ENCODE data around the gene OR52J3. TPM values are rescaled to one million over a fixed set of nuclear protein-coding genes. Genes with fewer than 3 reads are reported as not detected.

The OR52J3 gene
- total and polyA plus RNA-seq, 2 donors (not counting 3 experiments of a cell fraction or from before 2014, with no cell fraction given) = not detected

DNA sequence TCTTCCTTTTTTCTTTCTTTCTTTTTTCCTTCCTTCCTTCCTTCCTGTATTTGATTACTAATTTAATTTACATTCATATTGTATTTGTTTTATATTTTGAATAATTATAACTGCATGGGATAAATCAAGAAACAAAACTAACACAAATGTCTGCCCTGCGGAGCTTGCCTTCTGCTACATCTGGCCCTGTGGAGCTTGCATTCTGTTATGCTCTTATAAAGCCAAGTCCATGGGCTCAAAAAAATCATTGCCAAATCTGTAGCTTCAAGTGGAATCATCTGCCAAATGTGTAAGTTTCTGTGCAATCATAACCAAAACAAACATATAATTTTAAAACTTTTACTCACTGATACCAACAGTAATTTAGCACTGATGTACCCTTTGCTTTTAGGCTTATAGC, 8.0 kb upstream of the OR52J3 start:
- Histone ChIP-seq H3K79me2 (ENCODE audit: control insufficient read depth, insufficient read depth, low read length) (no peaks in the 10 kb centered on the region), H3K36me3 (ENCODE audit: control insufficient read depth in 2 of 2, extremely low read depth in 1 of 2, insufficient read depth in 2 of 2, low read length in 2 of 2) (no peaks in the 10 kb centered on the region), H3K9me3 (replicated peaks; ENCODE audit: control insufficient read depth, insufficient read depth, low read length) (no peaks in the 10 kb centered on the region), H4K20me1 (replicated peaks; ENCODE audit: control insufficient read depth, extremely low read depth, insufficient read depth, low read length) (no peaks in the 10 kb centered on the region), H3K4me1 (ENCODE audit: control insufficient read depth, extremely low read depth, insufficient read depth, low read length) (no peaks in the 10 kb centered on the region), H3K4me2 (ENCODE audit: insufficient read depth, low read length) (no peak overlapping the region), H3K27me3 (ENCODE audit: control insufficient read depth in 2 of 2, insufficient read depth in 2 of 2, low read length in 2 of 2) (no peaks in the 10 kb centered on the region), H3K27ac (ENCODE audit: insufficient read depth, low read depth, low read length) (no peak overlapping the region), H3K9ac (replicated peaks; ENCODE audit: extremely low read depth, insufficient read depth, low read length) (no peak overlapping the region), H3K9me1 (replicated peaks; ENCODE audit: control insufficient read depth, extremely low read depth, insufficient read depth, low read length) (no peaks in the 10 kb centered on the region), H2AFZ (ENCODE audit: low read depth, low read length) (no peak overlapping the region), H3K4me3 (replicated peaks in 1 of 3; ENCODE audit: insufficient read depth in 1 of 3, low read depth in 1 of 3, low read length in 3 of 3) (no peak overlapping the region)
- TF ChIP-seq, protein P1, sequence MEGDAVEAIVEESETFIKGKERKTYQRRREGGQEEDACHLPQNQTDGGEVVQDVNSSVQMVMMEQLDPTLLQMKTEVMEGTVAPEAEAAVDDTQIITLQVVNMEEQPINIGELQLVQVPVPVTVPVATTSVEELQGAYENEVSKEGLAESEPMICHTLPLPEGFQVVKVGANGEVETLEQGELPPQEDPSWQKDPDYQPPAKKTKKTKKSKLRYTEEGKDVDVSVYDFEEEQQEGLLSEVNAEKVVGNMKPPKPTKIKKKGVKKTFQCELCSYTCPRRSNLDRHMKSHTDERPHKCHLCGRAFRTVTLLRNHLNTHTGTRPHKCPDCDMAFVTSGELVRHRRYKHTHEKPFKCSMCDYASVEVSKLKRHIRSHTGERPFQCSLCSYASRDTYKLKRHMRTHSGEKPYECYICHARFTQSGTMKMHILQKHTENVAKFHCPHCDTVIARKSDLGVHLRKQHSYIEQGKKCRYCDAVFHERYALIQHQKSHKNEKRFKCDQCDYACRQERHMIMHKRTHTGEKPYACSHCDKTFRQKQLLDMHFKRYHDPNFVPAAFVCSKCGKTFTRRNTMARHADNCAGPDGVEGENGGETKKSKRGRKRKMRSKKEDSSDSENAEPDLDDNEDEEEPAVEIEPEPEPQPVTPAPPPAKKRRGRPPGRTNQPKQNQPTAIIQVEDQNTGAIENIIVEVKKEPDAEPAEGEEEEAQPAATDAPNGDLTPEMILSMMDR (IDR thresholded peaks at IDR 0.05; ENCODE audit: extremely low read depth in 1 of 2, insufficient read depth in 1 of 2, low read depth in 1 of 2, low read length in 2 of 2) = no peak
- no peak for TF ChIP-seq MAX (IDR thresholded peaks at IDR 0.05; ENCODE audit: insufficient read depth, insufficient read length)
- no peak for TF ChIP-seq POLR2AphosphoS5 (IDR thresholded peaks at IDR 0.05; ENCODE audit: insufficient read depth, low read depth, low read length)
- TF ChIP-seq GATA2 (IDR thresholded peaks at IDR 0.05; ENCODE audit: insufficient read depth, insufficient read length, low read depth, low read length) = no peak
- TF ChIP-seq POLR2A (IDR thresholded peaks at IDR 0.05; ENCODE audit: low read depth, low read length) = no peak
- no peak for TF ChIP-seq JUN (IDR thresholded peaks at IDR 0.05; ENCODE audit: borderline replicate concordance, insufficient read depth, insufficient read length, low read depth)
- TF ChIP-seq MYC (IDR thresholded peaks at IDR 0.05; ENCODE audit: low read depth, low read length) = no peak
- no peak for TF ChIP-seq EZH2 (IDR thresholded peaks at IDR 0.05; ENCODE audit: borderline replicate concordance, low read depth, low read length, severe bottlenecking)
- no peak for TF ChIP-seq FOS (IDR thresholded peaks at IDR 0.05; ENCODE audit: borderline replicate concordance, insufficient read depth, low read length)
- ChIA-PET CTCF (no interaction called here), POLR2A (no interaction called here)
- FAIRE-seq = no peak
- no TSS peak for BruUV-seq (replicated peaks)
- DNase-seq (ENCODE audit: low read depth, low spot score) = no peak
- dilution Hi-C loops (cut with MboI; ENCODE audit: extremely low pct_ligation_motif_present, low sequenced_read_pairs) = no loop called here
- intact Hi-C loops (cut with micrococcal nuclease) = no loop called here
